GM19395 (cell line): ENCODE data around the gene IFT80.
A peak's percentile ranks its signal among the peaks of the same experiment; 100 is the strongest.
"Not testable (repeated sequence)": the region's sequence is repeated elsewhere in the genome, so short reads cannot be mapped to it uniquely, and the experiment has no call there.

Experiments used
- ATAC-seq: cut with Tn5 transposase; IDR thresholded peaks from one replicate; pipeline ENCODE4 v1.9.1; 2021; ENCODE audit warnings: mild to moderate bottlenecking, moderate library complexity; ENCODE audit not compliant: unreplicated experiment

Gene IFT80

GRCh38 chr3:160280836-160281235 lies 118.2 kb downstream of the IFT80 start:
- no peak for ATAC-seq

DNA sequence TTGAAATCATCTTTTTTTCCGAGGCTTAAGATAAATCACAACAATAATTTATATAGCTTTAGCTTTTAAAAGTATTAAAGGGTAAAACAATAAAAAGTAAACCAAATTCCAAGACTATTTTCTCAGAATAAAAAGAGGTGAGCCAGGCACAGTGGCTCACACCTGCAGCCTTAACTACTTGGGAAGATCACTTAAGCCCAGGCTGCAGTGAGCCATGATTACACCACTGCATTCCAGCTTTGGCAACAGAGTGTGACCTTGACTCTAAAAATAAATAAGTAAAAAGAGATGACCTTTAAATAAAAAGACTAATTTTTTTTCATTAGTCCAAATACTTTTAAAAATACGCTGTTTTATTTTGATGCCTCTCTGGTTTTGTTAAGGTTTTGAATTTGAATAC lies 119.4 kb downstream of the IFT80 start:
- no peak for ATAC-seq

DNA sequence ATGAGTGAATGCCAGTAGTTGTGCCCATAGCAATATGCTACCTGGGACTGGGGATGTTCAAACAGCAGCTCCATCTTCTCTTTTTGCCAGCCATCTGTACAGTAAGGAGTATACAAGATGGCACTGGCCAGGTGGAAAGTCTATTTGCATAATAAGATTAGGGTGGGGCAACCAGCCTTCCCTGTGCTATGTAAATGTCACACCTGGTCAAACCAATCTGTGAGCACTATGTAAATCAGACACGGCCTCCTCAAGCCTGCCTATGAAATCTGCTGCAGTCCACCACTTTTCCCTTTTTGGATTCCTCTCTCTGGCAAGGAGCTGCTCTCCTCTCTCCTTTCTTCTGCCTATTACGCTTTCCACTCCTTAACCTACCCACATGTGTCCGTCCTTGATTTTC lies 120.8 kb downstream of the IFT80 start:
- no peak for ATAC-seq

DNA sequence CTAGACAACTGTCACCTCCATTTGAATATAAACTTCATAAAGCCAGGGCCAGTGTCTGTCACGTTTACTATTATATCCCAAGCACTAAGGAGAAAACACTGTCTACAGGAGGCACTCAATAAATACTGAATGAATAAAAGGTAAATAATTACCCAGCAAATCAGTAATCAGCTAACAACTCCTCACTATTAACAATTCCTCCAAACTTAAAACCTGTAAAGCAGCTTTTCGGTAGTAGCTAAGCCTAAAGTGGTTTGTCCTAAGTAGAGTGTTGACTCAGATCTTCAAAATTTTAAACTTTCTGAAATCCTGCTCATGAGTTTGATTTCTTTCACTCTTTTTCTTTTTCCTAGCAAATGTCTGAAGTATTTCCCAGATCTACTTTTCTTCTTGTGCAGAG lies 133.9 kb downstream of the IFT80 start:
- no peak for ATAC-seq

DNA sequence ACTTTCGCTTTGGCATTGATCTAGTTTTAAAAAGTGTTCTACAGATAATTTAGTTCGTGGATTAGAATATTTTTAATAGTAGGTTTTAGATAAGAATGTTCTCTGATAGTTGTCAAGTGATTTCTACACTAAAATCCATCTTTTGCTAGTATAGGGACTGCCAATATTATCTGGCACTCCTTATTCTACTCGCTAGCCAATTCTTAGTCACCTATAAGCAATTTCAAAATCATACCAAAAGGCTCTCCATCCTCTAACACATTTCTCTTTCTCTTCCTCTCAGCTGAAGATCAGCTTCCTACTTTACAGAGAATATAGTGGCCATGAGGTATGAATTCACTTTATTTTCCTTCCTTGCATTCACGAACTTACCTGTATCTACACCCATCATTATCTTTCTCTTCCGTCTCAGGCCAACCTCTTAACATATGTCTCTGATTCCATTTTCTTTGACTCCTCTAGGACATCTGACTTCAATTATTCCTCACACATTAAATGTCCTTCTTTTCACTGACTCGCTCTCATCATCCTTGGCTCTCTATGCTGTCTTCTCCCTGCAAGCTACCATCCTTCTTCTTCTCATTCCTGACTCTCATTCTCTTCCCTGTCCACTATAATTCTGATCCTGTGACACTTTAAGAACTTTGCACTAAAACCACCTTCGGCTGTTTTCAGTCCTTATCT lies 138.3 kb downstream of the IFT80 start:
- ATAC-seq, result no peak

GRCh38 chr3:160259589-160259988 lies 139.4 kb downstream of the IFT80 start:
- no peak for ATAC-seq

DNA sequence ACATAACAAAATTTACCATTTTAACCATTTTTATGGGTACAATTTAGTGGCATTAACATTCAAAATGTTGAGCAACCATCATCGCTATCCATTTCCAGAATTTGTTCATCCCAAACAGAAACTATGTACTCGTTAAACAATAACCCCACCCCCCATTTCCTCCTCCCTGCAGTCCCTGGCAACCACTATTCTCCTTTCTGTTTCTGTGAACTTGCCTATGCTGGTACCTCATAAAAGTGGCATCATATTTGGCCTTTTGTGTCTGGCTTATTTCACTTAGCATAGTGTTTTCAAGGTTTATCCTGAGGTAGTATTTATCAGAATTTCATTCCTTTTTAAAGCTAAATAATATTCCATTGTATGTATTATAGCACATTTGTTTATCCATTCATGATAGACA lies 141.4 kb downstream of the IFT80 start:
- no peak for ATAC-seq

DNA sequence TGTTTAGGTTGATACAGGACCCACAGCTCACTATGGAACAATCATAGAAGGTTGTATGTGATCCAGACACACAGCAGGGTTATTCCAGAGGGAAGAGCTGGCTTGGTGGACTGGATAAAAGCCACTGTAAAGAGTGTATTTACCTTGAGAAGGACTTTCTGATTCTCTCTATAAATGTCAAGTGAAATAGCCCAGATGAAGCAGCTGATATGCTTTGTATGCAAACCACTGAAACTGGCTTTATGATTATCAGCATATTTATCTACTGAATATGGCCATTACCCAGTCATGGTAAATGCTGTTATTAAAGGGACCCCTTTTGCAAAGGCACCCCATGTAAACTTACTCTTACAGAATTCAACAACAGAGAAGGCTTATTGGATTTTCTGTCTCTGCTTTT lies 145.7 kb downstream of the IFT80 start:
- ATAC-seq, result no peak

DNA sequence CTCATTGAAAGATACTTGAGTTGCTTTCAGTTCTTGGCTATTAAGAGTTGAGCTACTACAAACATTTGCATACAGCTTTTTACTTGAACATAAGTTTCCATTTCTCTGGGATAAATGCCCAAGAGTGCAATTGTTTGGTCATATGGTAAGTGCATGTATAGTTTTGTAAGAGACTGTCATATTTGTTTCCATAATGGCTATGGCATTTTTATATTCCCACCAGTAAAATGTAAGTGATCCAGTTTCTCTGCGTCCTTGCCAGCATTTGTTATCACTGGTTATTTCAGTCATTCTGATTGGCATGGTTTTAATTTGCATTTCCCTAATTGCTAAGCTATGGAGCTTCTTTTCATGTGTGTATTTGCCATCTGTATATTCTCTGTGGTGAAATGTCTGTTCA lies 151.3 kb downstream of the IFT80 start:
- ATAC-seq, result no peak

DNA sequence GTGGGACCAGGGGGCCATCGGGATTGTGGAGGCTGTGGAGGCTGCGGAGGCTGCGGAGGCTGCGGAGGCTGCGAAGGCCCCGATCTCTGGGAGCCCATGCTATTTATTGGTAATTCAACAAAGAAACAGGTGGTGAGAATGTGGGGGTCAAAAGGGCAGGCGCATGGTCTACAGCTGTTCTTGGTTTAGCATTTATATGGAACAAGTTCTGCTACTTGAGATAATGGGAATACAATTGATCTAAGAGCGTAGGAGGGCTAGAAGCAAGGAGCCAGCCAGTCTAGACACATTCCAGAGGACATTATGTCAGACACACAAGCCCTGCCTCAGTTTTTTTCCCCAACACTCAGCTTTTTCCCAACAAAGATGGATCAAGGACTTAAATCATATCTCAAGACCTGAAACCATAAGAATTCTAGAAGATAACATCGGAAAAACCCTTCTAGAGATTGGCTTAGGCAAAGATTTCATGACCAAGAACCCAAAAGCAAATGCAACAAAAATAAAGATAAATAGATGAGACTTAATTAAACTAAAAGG lies 153.7 kb downstream of the IFT80 start:
- no peak for ATAC-seq

- not testable (repeated sequence) for ATAC-seq
Observed at GRCh38 chr3:160240719-160241118, 158.3 kb downstream of the IFT80 start.

GRCh38 chr3:160232014-160232413 lies 167.0 kb downstream of the IFT80 start:
- ATAC-seq, result no peak

DNA sequence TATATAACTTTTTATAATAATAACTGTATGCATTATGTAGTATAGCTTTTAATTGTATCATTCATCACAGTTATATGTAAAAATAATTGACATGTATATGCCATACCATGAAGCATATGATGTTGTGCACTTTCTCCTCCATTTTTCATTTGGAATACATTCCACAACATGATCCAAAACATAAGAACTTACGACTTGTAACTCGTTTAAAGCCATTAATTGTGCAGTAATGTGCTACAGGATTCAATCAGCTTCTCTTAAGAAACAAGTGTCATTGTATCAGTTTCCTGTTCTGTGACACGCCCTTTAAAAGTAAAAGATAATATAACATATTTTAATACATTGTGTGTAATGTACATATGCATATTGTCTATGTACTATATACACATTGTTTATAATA lies 171.6 kb downstream of the IFT80 start:
- ATAC-seq, result no peak

DNA sequence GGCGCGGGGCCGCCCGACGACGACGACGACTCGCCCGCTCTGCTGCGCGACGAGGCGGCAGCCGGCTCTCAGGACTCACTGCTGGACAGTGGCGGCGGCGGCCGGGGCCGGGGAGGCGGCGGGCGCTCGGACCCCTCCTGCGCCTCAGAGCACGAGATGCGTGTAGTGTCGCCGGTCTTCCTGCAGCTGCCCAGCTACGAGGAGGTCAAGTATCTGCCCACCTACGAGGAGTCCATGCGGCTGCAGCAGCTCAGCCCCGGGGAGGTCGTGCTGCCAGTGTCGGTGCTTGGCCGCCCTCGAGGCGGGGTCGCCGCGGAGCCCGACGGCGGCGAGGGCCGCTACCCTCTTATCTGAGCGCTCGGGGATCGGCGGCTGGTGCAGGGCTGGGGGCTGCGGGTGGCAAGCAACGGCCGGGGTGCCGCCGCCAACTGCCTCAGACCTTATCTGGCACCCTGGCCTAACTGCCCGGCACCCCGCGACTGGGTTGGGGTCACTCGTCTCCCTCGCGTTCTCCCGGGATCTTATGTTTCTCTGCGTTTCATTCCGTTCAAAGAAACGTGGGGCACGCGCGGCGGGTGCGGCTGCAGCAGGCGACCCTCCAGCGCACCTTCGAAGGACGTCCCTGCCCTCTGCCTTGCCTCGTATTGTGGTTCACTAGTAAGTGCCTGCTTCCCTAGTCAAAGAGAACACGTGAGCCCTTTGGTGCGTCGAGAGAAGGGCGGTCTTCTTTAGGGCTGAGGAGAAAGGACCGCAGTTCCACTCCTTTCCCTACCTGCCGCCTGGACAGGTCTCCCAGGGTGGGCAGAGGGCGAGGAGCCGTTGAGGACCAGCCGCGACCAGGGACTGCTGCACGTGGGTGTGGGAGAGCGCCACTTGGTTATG lies 172.8 kb downstream of the IFT80 start:
- ATAC-seq, result peak; percentile 39

GRCh38 chr3:160225176-160226025 lies 173.6 kb downstream of the IFT80 start, which contains the start of gene C3orf80:
Gene C3orf80, plus strand, starts transcription at chr3:160225422. Its CDS starts 214 bp downstream, at chr3:160225636.
- peak; percentile 84 for ATAC-seq

DNA sequence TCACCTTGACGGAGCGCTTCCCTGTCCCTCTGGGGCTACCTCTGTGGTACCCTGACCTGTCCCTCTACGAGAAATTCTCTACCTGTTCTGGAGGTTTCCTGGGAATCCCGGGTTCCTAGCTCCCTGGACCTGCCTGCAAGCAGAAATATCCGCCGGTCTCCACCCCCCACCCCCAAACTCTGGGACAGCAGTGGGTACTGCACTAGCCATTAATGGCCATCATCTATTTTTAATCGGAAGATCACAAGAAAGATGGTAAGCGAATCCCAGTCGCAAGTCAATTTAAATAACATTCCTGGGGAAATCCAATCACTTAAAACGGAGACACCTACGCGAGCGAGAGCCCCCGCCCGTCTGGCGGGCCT lies 174.2 kb downstream of the IFT80 start:
- ATAC-seq, result no peak

GRCh38 chr3:160224256-160224655 lies 174.8 kb downstream of the IFT80 start:
- ATAC-seq, result no peak

DNA sequence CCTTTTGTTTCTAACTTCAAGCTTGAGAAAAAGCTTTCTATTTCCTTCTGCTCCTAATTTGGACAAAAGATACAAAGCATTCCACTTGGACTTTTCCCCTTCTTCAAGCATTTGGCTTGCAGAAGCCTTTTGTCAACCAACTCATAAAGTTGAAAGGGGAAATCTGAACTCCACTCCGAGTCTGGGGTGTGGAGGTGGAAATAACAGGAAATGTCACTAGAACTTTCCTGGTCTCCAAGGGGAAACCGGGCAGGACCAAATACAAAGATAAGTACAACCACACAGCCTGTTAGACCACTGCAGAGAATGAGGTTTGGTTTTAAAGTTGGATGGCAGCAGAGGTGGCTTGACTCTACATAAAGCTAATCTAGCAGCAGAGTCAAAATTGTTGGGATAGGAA lies 178.0 kb downstream of the IFT80 start:
- no peak for ATAC-seq

GRCh38 chr3:160220038-160220437 lies 179.0 kb downstream of the IFT80 start:
- no peak for ATAC-seq

- no peak for ATAC-seq
Observed at GRCh38 chr3:160218136-160218535, 180.9 kb downstream of the IFT80 start.

- no peak for ATAC-seq
Observed at GRCh38 chr3:160217675-160218074, 181.3 kb downstream of the IFT80 start.
